Measurements from ENCODE around the gene FRMD5. TPM values are rescaled to one million over a fixed set of nuclear protein-coding genes. Genes with fewer than 3 reads are reported as not detected.

FRMD5 gene
- total RNA-seq, 1 donor from 2014 or later, result 62.4 TPM

DNA sequence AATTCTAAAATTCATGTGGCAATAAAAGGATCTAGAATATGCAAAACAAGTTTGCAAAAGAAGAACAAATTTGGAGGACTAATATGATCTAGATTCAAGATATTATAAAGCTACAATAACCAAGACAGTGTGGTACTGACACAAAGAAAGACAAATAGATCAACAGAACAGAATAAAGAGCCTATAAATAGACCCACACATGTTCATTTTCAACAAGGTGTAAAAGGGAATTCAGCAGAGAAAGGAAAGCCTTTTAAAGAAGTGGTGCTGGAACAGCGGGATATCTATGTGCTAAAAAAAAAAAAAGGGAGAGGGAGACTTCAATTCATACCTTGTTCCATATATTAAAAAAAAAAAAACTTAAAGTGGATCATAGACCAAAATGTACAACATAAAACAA lies 219.3 kb downstream of the FRMD5 start:
- Histone ChIP-seq H3K27ac (replicated peaks) (peak overlapping the region; percentile 25), H3K4me1 (peaks cover 15% of the 10 kb centered on the region), H3K4me3 (no peak overlapping the region), H3K9me3 (replicated peaks) (no peaks in the 10 kb centered on the region), H3K27me3 (ENCODE audit: low read depth) (no peaks in the 10 kb centered on the region), H3K36me3 (no peaks in the 10 kb centered on the region)
- TF ChIP-seq CTCF (IDR thresholded peaks at IDR 0.05; ENCODE audit: borderline replicate concordance), result no peak
- DNase-seq, result no peak
- intact Hi-C loops (cut with micrococcal nuclease), result no loop called here

DNA sequence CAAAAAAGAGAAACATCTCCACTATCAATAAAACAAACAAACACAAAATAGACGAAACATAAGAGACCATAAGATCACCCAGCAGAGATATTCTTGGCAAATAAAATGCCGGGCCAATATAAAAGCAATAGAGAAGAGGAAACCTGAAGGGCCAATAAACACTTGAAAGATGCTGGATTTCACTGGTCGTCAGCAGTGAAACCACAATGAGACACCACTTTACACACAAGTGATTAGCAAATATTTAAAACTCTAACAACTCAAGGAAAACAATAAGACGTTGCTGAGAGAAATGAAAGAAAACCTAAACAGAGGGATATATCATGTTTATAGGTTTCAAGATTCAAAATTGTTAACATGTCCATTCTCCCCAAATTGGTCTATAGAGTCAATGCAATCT lies 219.7 kb downstream of the FRMD5 start:
- no peaks in the 10 kb centered on the region for H3K36me3 ChIP-seq
- H3K4me1 ChIP-seq, result peaks cover 15% of the 10 kb centered on the region
- H3K27ac ChIP-seq (replicated peaks), result peak overlapping the region; percentile 25
- intact Hi-C loops (cut with micrococcal nuclease), result no loop called here
- H3K27me3 ChIP-seq (ENCODE audit: low read depth), result no peaks in the 10 kb centered on the region
- no peaks in the 10 kb centered on the region for H3K9me3 ChIP-seq (replicated peaks)
- TF ChIP-seq CTCF (IDR thresholded peaks at IDR 0.05; ENCODE audit: borderline replicate concordance), result no peak
- H3K4me3 ChIP-seq, result no peak overlapping the region
- no peak for DNase-seq

DNA sequence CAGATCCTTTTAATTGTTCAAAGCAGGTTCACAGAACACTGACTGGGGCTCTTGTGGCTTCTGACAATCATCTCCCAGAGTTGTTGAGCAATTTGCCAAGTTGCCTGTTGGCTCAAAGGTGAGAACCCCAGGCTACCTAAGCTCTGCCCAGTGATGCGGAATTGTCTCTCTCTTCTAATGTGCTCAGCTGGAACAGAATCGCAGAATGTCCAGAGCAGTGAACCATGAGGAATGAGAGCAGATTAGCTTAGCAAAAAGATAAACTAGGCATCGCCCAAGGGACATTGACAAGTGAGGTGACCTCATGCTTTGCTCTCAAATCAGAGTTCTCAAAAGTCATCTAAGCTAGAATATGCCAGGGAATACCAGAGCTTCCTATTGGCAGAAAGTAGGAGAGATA lies 220.2 kb downstream of the FRMD5 start:
- intact Hi-C loops (cut with micrococcal nuclease), result no loop called here

GRCh38 chr15:43969802-43970375 lies 225.2 kb downstream of the FRMD5 start:
- Histone ChIP-seq H3K4me3 (no peak overlapping the region), H3K27me3 (ENCODE audit: low read depth) (no peaks in the 10 kb centered on the region), H3K36me3 (no peaks in the 10 kb centered on the region), H3K9me3 (replicated peaks) (no peaks in the 10 kb centered on the region), H3K4me1 (peaks cover 3% of the 10 kb centered on the region), H3K27ac (replicated peaks) (no peak overlapping the region)
- no peak for TF ChIP-seq CTCF (IDR thresholded peaks at IDR 0.05; ENCODE audit: borderline replicate concordance)
- intact Hi-C loops (cut with micrococcal nuclease), result no loop called here
- no peak for DNase-seq

More for the DNA sequence above, 220.2 kb downstream of the FRMD5 start:
- no peaks in the 10 kb centered on the region for H3K36me3 ChIP-seq
- H3K27ac ChIP-seq (replicated peaks), result peak overlapping the region; percentile 25
- no peak for TF ChIP-seq CTCF (IDR thresholded peaks at IDR 0.05; ENCODE audit: borderline replicate concordance)
- no peak for DNase-seq
- no peaks in the 10 kb centered on the region for H3K9me3 ChIP-seq (replicated peaks)
- peaks cover 15% of the 10 kb centered on the region for H3K4me1 ChIP-seq
- H3K4me3 ChIP-seq, result no peak overlapping the region
- H3K27me3 ChIP-seq (ENCODE audit: low read depth), result no peaks in the 10 kb centered on the region

- Histone ChIP-seq H3K36me3 (no peaks in the 10 kb centered on the region), H3K27ac (replicated peaks) (no peak overlapping the region), H3K27me3 (ENCODE audit: low read depth) (no peaks in the 10 kb centered on the region), H3K4me3 (no peak overlapping the region), H3K9me3 (replicated peaks) (no peaks in the 10 kb centered on the region), H3K4me1 (no peaks in the 10 kb centered on the region)
- TF ChIP-seq CTCF (IDR thresholded peaks at IDR 0.05; ENCODE audit: borderline replicate concordance), result no peak
- no peak for DNase-seq
- intact Hi-C loops (cut with micrococcal nuclease), result no loop called here
Observed at GRCh38 chr15:43968551-43968950, 226.5 kb downstream of the FRMD5 start.

All from left ventricle myocardium inferior (tissue), 1 donor.